ENCODE data around the gene POLD2. TPM values are rescaled to one million over a fixed set of nuclear protein-coding genes. Genes with fewer than 3 reads are reported as not detected.

POLD2 gene
- total RNA-seq, 1 experiment from 2014 or later, result 258 TPM

GRCh38 chr7:44114586-44115310 is 8.6 kb downstream of the POLD2 start:
- DNase-seq (ENCODE audit: low spot score), result no peak

- no peak for DNase-seq (ENCODE audit: low spot score)
Measured at GRCh38 chr7:44113764-44114354, 9.5 kb downstream of the POLD2 start.

- DNase-seq (ENCODE audit: low spot score), result no peak
Measured at GRCh38 chr7:44112997-44113763, 10.2 kb downstream of the POLD2 start.

GRCh38 chr7:44112231-44112996 is 10.9 kb downstream of the POLD2 start:
- DNase-seq (ENCODE audit: low spot score), result no peak

- DNase-seq (ENCODE audit: low spot score), result no peak
Measured at GRCh38 chr7:44111761-44112160, 11.6 kb downstream of the POLD2 start.

GRCh38 chr7:44110719-44111635 is 12.4 kb downstream of the POLD2 start:
- no peak for DNase-seq (ENCODE audit: low spot score)

- DNase-seq (ENCODE audit: low spot score), result no peak
Measured at GRCh38 chr7:44109991-44110390, 13.4 kb downstream of the POLD2 start.

- DNase-seq (ENCODE audit: low spot score), result no peak
Measured at GRCh38 chr7:44108768-44109750, 14.3 kb downstream of the POLD2 start.

GRCh38 chr7:44107961-44108767 is 15.2 kb downstream of the POLD2 start:
- no peak for DNase-seq (ENCODE audit: low spot score)

- no peak for DNase-seq (ENCODE audit: low spot score)
Measured at GRCh38 chr7:44107116-44107960, 16.0 kb downstream of the POLD2 start.

- no peak for DNase-seq (ENCODE audit: low spot score)
Measured at GRCh38 chr7:44106311-44107065, 16.9 kb downstream of the POLD2 start.

- no peak for DNase-seq (ENCODE audit: low spot score)
Measured at GRCh38 chr7:44105832-44106231, 17.5 kb downstream of the POLD2 start.

GRCh38 chr7:44104860-44105771 is 18.2 kb downstream of the POLD2 start:
- no peak for DNase-seq (ENCODE audit: low spot score)

GRCh38 chr7:44103923-44104859 is 19.2 kb downstream of the POLD2 start, which contains the start of gene AEBP1:
Gene AEBP1, plus strand, starts transcription at chr7:44104345. Its CDS starts 321 bp downstream, at chr7:44104666.
- DNase-seq (ENCODE audit: low spot score), result no peak

GRCh38 chr7:44103566-44103922 is 19.8 kb downstream of the POLD2 start:
- no peak for DNase-seq (ENCODE audit: low spot score)

All from HT-29 (cell line).